HG03045 (cell line): Measurements from ENCODE around the gene NKAIN2.
"Not testable (repeated sequence)": the region's sequence is repeated elsewhere in the genome, so short reads cannot be mapped to it uniquely, and the experiment has no call there.

Experiments used
- ATAC-seq: cut with Tn5 transposase; IDR thresholded peaks from one replicate; pipeline ENCODE4 v1.9.1; 2021; ENCODE audit warnings: mild to moderate bottlenecking, moderate library complexity; ENCODE audit not compliant: unreplicated experiment

The NKAIN2 gene

GRCh38 chr6:124294574-124295200 is 491.0 kb downstream of the NKAIN2 start:
- ATAC-seq, result no peak

- no peak for ATAC-seq
Observed at GRCh38 chr6:124297507-124297906, 493.8 kb downstream of the NKAIN2 start.

GRCh38 chr6:124298730-124299129 is 495.1 kb downstream of the NKAIN2 start:
- ATAC-seq, result no peak

GRCh38 chr6:124300907-124301306 is 497.2 kb downstream of the NKAIN2 start:
- ATAC-seq, result not testable (repeated sequence)

GRCh38 chr6:124303971-124304370 is 500.3 kb downstream of the NKAIN2 start:
- ATAC-seq, result no peak

GRCh38 chr6:124310139-124310538 is 506.5 kb downstream of the NKAIN2 start:
- ATAC-seq, result no peak

- no peak for ATAC-seq
Observed at GRCh38 chr6:124319410-124319809, 515.7 kb downstream of the NKAIN2 start.

GRCh38 chr6:124324237-124324636 is 520.6 kb downstream of the NKAIN2 start:
- no peak for ATAC-seq

GRCh38 chr6:124330197-124330596 is 526.5 kb downstream of the NKAIN2 start:
- no peak for ATAC-seq

GRCh38 chr6:124334359-124334758 is 530.7 kb downstream of the NKAIN2 start:
- ATAC-seq, result no peak

- no peak for ATAC-seq
Observed at GRCh38 chr6:124339610-124340334, 536.1 kb downstream of the NKAIN2 start.

GRCh38 chr6:124348339-124348738 is 544.7 kb downstream of the NKAIN2 start:
- ATAC-seq, result not testable (repeated sequence)

GRCh38 chr6:124355146-124355545 is 551.5 kb downstream of the NKAIN2 start:
- ATAC-seq, result no peak

- no peak for ATAC-seq
Observed at GRCh38 chr6:124356276-124356810, 552.7 kb downstream of the NKAIN2 start.

GRCh38 chr6:124356811-124357210 is 553.1 kb downstream of the NKAIN2 start:
- ATAC-seq, result no peak

GRCh38 chr6:124368131-124368530 is 564.5 kb downstream of the NKAIN2 start:
- ATAC-seq, result no peak

GRCh38 chr6:124371974-124372475 is 568.4 kb downstream of the NKAIN2 start:
- no peak for ATAC-seq

- ATAC-seq, result no peak
Observed at GRCh38 chr6:124373386-124373785, 569.7 kb downstream of the NKAIN2 start.

GRCh38 chr6:124389127-124389526 is 585.5 kb downstream of the NKAIN2 start:
- ATAC-seq, result no peak

GRCh38 chr6:124393536-124393935 is 589.9 kb downstream of the NKAIN2 start:
- ATAC-seq, result no peak

GRCh38 chr6:124396361-124396760 is 592.7 kb downstream of the NKAIN2 start:
- no peak for ATAC-seq
